Measurements from ENCODE around the gene PEAR1. TPM values are rescaled to one million over a fixed set of nuclear protein-coding genes. Genes with fewer than 3 reads are reported as not detected.

The PEAR1 gene
- total RNA-seq, 2 experiments from 2014 or later = not detected

- DNase-seq (peak; percentile 81), ATAC-seq (peak; percentile 65)
- intact Hi-C loops (cut with DNase I, micrococcal nuclease) = loop anchor here in 1 of 2 experiments (1.0 kb wide), 2 partner anchors 17 to 164 kb away; no protein-coding TSS in a partner anchor
- Mint-ChIP-seq H3K4me3 (no peak overlapping the region), H3K27ac (no peak overlapping the region), H3K36me3 (ENCODE audit: low read depth) (no peaks in the 10 kb centered on the region), H3K9me3 (ENCODE audit: low read depth) (no peaks in the 10 kb centered on the region), H3K27me3 (peaks cover 1% of the 10 kb centered on the region), H3K4me1 (no peaks in the 10 kb centered on the region)
- CTCF ChIA-PET = interaction anchor here (0.8 to 4.6 kb wide), 9 partner anchors 9 to 50 kb away, joined by 3 to 44 read pairs (median 4); partner anchors contain the start of genes INSRR and NTRK1
- POLR2A ChIA-PET = no interaction called here
Measured at GRCh38 chr1:156910309-156910782, 16.8 kb downstream of the PEAR1 start.

- Mint-ChIP-seq H3K4me1 (no peaks in the 10 kb centered on the region), H3K27ac (no peak overlapping the region), H3K27me3 (peaks cover 5% of the 10 kb centered on the region), H3K4me3 (no peak overlapping the region), H3K9me3 (ENCODE audit: low read depth) (no peaks in the 10 kb centered on the region), H3K36me3 (ENCODE audit: low read depth) (no peaks in the 10 kb centered on the region)
- ChIA-PET POLR2A (no interaction called here), CTCF (interaction anchor here (0.6 to 4.6 kb wide), 9 partner anchors 11 to 73 kb away, joined by 3 to 44 read pairs (median 4); partner anchors contain the start of genes INSRR, NTRK1 and PEAR1)
- DNase-seq (no peak), ATAC-seq (no peak)
- intact Hi-C loops (cut with DNase I, micrococcal nuclease) = no loop called here
Measured at GRCh38 chr1:156911577-156912298, 18.2 kb downstream of the PEAR1 start.

DNA sequence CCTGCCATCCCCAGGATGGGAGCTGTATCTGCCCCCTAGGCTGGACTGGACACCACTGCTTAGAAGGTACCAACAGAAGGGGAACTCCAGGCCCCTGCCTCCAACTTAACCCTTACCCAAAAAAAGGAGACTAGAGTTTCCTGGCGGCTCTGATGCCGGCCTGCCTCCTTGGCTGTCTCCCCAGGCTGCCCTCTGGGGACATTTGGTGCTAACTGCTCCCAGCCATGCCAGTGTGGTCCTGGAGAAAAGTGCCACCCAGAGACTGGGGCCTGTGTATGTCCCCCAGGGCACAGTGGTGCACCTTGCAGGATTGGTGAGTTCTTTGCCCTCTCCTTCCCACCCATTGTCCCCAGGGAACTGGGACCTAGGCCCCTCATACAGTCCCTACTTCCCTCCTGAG is 18.8 kb downstream of the PEAR1 start:
- Mint-ChIP-seq H3K4me3 (no peak overlapping the region), H3K4me1 (no peaks in the 10 kb centered on the region), H3K36me3 (ENCODE audit: low read depth) (no peaks in the 10 kb centered on the region), H3K9me3 (ENCODE audit: low read depth) (no peaks in the 10 kb centered on the region), H3K27ac (no peak overlapping the region), H3K27me3 (peaks cover 8% of the 10 kb centered on the region)
- ATAC-seq = no peak
- no peak for DNase-seq
- ChIA-PET CTCF (interaction anchor here (0.9 to 4.6 kb wide), 8 partner anchors 11 to 74 kb away, joined by 3 to 44 read pairs (median 4); partner anchors contain the start of genes INSRR, NTRK1 and PEAR1), POLR2A (no interaction called here)
- intact Hi-C loops (cut with DNase I, micrococcal nuclease) = no loop called here

DNA sequence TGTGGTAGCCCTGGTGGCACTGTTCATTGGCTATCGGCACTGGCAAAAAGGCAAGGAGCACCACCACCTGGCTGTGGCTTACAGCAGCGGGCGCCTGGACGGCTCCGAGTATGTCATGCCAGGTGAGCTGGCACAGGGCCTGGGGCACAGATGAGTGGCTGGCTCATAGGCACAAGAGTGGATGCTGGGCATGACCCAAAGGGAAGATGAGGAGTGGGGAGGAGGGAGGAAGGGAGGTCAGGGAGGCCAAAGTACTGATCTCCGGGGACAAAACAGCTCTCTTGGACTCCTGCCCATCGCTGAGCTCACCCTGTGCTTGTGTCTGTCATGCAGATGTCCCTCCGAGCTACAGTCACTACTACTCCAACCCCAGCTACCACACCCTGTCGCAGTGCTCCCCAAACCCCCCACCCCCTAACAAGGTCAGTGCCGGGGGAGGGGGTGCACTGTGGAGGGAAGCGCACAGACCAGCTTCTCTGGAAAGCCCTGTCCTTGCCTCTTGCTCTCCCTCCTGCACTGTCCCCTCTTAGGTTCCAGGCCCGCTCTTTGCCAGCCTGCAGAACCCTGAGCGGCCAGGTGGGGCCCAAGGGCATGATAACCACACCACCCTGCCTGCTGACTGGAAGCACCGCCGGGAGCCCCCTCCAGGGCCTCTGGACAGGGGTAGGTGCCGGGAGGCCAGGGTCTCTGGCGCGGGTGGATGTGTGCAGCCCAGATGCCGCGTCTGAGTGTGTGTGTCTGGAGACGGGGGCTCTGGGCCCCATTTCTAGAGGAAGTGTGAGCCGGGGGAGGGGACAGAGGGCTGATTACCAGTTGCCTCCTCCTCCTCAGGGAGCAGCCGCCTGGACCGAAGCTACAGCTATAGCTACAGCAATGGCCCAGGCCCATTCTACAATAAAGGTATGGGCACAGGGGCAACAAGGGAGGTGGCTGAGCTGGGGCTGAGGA is 19.6 kb downstream of the PEAR1 start:
- H3K27me3 Mint-ChIP-seq = peaks cover 10% of the 10 kb centered on the region
- DNase-seq (no peak), ATAC-seq (no peak)
- no peak overlapping the region for H3K4me3 Mint-ChIP-seq
- ChIA-PET CTCF (interaction anchor here (0.6 to 4.6 kb wide), 8 partner anchors 9 to 1719 kb away, joined by 3 to 44 read pairs (median 4); partner anchors contain the start of genes INSRR and NTRK1), POLR2A (no interaction called here)
- intact Hi-C loops (cut with DNase I, micrococcal nuclease) = no loop called here
- H3K27ac Mint-ChIP-seq = no peak overlapping the region
- H3K36me3 Mint-ChIP-seq (ENCODE audit: low read depth) = no peaks in the 10 kb centered on the region
- no peaks in the 10 kb centered on the region for H3K9me3 Mint-ChIP-seq (ENCODE audit: low read depth)
- H3K4me1 Mint-ChIP-seq = no peaks in the 10 kb centered on the region

DNA sequence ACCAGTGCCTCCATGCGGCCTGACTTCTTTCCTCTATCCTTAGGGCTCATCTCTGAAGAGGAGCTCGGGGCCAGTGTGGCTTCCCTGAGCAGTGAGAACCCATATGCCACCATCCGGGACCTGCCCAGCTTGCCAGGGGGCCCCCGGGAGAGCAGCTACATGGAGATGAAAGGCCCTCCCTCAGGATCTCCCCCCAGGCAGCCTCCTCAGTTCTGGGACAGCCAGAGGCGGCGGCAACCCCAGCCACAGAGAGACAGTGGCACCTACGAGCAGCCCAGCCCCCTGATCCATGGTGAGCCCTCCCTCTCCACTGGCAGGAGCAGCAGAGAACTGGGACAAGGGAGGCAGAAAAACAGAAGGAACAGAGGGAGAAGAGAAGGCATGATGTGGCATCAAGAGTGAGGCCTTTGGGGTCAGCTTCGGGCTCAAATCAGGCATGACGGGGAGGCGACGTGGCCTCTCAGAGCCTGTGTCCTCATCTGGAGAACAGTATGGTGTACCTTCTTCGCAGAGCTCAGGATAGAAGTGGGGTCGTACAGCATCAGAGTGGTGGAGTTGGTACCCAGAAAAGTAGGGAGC is 20.4 kb downstream of the PEAR1 start:
- intact Hi-C loops (cut with DNase I, micrococcal nuclease) = no loop called here
- Mint-ChIP-seq H3K27me3 (peaks cover 15% of the 10 kb centered on the region), H3K4me3 (no peak overlapping the region), H3K36me3 (ENCODE audit: low read depth) (no peaks in the 10 kb centered on the region), H3K9me3 (ENCODE audit: low read depth) (no peaks in the 10 kb centered on the region), H3K4me1 (no peaks in the 10 kb centered on the region), H3K27ac (no peak overlapping the region)
- POLR2A ChIA-PET = no interaction called here
- CTCF ChIA-PET = interaction anchor here (0.8 to 4.6 kb wide), 4 partner anchors 8 to 1720 kb away, joined by 3 to 44 read pairs (median 4); no protein-coding TSS in a partner anchor
- no peak for ATAC-seq
- DNase-seq = no peak

GRCh38 chr1:156914440-156914856 is 20.9 kb downstream of the PEAR1 start:
- peaks cover 18% of the 10 kb centered on the region for H3K27me3 Mint-ChIP-seq
- ChIA-PET CTCF (interaction anchor here (0.9 to 4.6 kb wide), 2 partner anchors 12 to 18 kb away, joined by 4 to 44 read pairs; no protein-coding TSS in a partner anchor), POLR2A (no interaction called here)
- DNase-seq = no peak
- intact Hi-C loops (cut with DNase I, micrococcal nuclease) = no loop called here
- H3K4me3 Mint-ChIP-seq = no peak overlapping the region
- H3K9me3 Mint-ChIP-seq (ENCODE audit: low read depth) = no peaks in the 10 kb centered on the region
- no peak overlapping the region for H3K27ac Mint-ChIP-seq
- H3K36me3 Mint-ChIP-seq (ENCODE audit: low read depth) = no peaks in the 10 kb centered on the region
- H3K4me1 Mint-ChIP-seq = no peaks in the 10 kb centered on the region
- ATAC-seq = no peak

GRCh38 chr1:156920233-156921052 is 26.9 kb downstream of the PEAR1 start, which contains the start of gene LRRC71:
TSS of gene LRRC71 (plus strand) at chr1:156920632. CDS start at chr1:156920804, 172 bp downstream.
- no peak within 1 kb of the TSS for H3K27ac Mint-ChIP-seq
- H3K9me3 Mint-ChIP-seq (ENCODE audit: low read depth) = no peaks in the 10 kb centered on the region
- no peaks in the 10 kb centered on the region for H3K36me3 Mint-ChIP-seq (ENCODE audit: low read depth)
- H3K4me1 Mint-ChIP-seq = peaks cover 6% of the 10 kb centered on the region
- intact Hi-C loops (cut with DNase I, micrococcal nuclease) = loop anchor here in 1 of 2 experiments (1.0 kb wide), 1 partner anchor 28 kb away; no protein-coding TSS in a partner anchor
- POLR2A ChIA-PET = no interaction called here
- H3K4me3 Mint-ChIP-seq = no peak within 1 kb of the TSS
- peak; percentile 92 for ATAC-seq
- H3K27me3 Mint-ChIP-seq = peaks cover 57% of the 10 kb centered on the region
- peak; percentile 87 for DNase-seq
- CTCF ChIA-PET = interaction anchor here (0.7 to 1.3 kb wide), 4 partner anchors 19 to 30 kb away, joined by 3 to 4 read pairs (median 4); no protein-coding TSS in a partner anchor

DNA sequence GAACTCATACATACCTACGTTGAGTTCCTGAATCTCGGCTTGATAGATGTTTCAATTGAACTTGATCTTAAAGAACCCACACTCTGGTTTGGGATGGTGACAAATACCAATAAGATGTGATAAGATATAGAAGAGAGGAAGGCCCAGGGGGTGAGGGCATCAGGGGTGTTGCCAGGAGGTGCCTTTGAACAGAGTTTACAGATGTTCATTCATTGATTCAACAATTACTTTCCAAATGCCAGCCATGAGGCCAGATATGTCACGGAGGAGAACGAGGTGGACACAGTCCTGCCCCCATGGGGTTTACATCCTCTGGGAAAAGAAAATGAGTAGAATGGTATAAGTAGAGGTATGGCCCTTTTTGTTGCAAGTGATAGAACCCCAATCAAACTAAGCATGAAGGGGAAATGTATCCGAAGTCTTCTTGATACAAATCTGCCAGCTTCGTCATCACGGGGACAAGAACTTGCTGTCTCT is 27.6 kb downstream of the PEAR1 start:
- peaks cover 10% of the 10 kb centered on the region for H3K4me1 Mint-ChIP-seq
- no peaks in the 10 kb centered on the region for H3K36me3 Mint-ChIP-seq (ENCODE audit: low read depth)
- H3K27ac Mint-ChIP-seq = no peak overlapping the region
- intact Hi-C loops (cut with DNase I, micrococcal nuclease) = no loop called here
- H3K4me3 Mint-ChIP-seq = no peak overlapping the region
- peaks cover 60% of the 10 kb centered on the region for H3K27me3 Mint-ChIP-seq
- DNase-seq (no peak), ATAC-seq (no peak)
- H3K9me3 Mint-ChIP-seq (ENCODE audit: low read depth) = no peaks in the 10 kb centered on the region
- POLR2A ChIA-PET = no interaction called here
- CTCF ChIA-PET = interaction anchor here (0.6 to 1.3 kb wide), 3 partner anchors 26 to 437 kb away, joined by 3 to 4 read pairs (median 3); no protein-coding TSS in a partner anchor

GRCh38 chr1:156922986-156923669 is 29.6 kb downstream of the PEAR1 start:
- intact Hi-C loops (cut with DNase I, micrococcal nuclease) = no loop called here
- ATAC-seq (no peak), DNase-seq (no peak)
- Mint-ChIP-seq H3K4me3 (no peak overlapping the region), H3K9me3 (ENCODE audit: low read depth) (no peaks in the 10 kb centered on the region), H3K27ac (no peak overlapping the region), H3K27me3 (peaks cover 72% of the 10 kb centered on the region), H3K4me1 (peaks cover 20% of the 10 kb centered on the region), H3K36me3 (ENCODE audit: low read depth) (no peaks in the 10 kb centered on the region)
- POLR2A ChIA-PET = no interaction called here
- CTCF ChIA-PET = interaction anchor here (0.7 to 7.7 kb wide), 9 partner anchors 7 to 419 kb away, joined by 3 to 76 read pairs (median 3); partner anchors contain the start of gene PEAR1
